Measurements from ENCODE around the gene LRRC14B. TPM values are rescaled to one million over a fixed set of nuclear protein-coding genes. Genes with fewer than 3 reads are reported as not detected.

LRRC14B gene
- total and polyA plus RNA-seq, 3 donors from 2014 or later, result 0.33 to 0.94 (median 0.93) TPM

DNA sequence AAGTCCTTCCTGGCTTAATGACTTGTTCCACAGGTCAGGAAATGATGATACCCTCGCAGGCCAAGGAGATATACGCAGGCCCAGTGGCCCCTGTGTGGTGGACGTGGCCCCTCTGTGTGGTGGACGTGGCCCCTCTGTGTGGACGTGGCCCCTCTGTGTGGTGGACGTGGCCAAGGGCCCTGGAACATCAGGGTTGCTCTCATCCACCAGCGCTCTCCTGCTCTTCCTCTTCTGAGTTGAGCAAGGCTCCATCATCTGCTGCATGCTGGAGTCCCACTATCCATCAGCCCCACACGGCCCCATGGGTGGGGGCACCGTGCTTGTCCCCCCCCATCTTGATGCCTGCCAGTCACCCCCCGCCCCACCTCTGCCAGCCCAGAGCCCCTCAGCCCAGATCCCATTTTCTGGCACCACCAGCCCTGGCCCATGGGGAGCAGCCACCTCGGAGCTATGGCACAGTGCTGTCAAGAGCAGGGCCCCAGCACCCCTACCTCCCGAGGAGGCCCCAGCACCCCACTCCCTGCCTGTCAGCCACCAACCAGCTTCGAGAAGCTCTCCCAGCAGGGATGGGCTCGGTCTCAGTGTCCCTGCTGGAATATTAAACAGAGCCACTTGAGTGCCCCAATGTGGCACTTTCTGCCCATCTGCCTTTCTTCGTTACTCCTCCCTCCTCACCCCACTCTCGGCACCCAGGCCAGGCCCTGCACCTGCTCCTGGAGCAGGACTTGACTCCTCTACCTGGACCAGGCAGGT is 8.1 kb downstream of the LRRC14B start:
- no peaks in the 10 kb centered on the region for H3K36me3 ChIP-seq (ENCODE audit: low read depth, missing control alignments)
- 95 to 98% methylated on average over 15 to 16 of the region's 16 CpGs for WGBS, 2 donors
- TF ChIP-seq POLR2A (IDR thresholded peaks at IDR 0.05), result no peak
- TF ChIP-seq, protein P1, sequence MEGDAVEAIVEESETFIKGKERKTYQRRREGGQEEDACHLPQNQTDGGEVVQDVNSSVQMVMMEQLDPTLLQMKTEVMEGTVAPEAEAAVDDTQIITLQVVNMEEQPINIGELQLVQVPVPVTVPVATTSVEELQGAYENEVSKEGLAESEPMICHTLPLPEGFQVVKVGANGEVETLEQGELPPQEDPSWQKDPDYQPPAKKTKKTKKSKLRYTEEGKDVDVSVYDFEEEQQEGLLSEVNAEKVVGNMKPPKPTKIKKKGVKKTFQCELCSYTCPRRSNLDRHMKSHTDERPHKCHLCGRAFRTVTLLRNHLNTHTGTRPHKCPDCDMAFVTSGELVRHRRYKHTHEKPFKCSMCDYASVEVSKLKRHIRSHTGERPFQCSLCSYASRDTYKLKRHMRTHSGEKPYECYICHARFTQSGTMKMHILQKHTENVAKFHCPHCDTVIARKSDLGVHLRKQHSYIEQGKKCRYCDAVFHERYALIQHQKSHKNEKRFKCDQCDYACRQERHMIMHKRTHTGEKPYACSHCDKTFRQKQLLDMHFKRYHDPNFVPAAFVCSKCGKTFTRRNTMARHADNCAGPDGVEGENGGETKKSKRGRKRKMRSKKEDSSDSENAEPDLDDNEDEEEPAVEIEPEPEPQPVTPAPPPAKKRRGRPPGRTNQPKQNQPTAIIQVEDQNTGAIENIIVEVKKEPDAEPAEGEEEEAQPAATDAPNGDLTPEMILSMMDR (IDR thresholded peaks at IDR 0.05), result no peak
- H3K4me1 ChIP-seq, result no peaks in the 10 kb centered on the region
- no peak overlapping the region for H3K27ac ChIP-seq
- intact Hi-C loops (cut with DNase I; ENCODE audit: low total_unique reads), result no loop called here
- H3K27me3 ChIP-seq, result no peaks in the 10 kb centered on the region
- DNase-seq, result no peak
- H3K4me3 ChIP-seq, result no peak overlapping the region
- no peaks in the 10 kb centered on the region for H3K9me3 ChIP-seq

DNA sequence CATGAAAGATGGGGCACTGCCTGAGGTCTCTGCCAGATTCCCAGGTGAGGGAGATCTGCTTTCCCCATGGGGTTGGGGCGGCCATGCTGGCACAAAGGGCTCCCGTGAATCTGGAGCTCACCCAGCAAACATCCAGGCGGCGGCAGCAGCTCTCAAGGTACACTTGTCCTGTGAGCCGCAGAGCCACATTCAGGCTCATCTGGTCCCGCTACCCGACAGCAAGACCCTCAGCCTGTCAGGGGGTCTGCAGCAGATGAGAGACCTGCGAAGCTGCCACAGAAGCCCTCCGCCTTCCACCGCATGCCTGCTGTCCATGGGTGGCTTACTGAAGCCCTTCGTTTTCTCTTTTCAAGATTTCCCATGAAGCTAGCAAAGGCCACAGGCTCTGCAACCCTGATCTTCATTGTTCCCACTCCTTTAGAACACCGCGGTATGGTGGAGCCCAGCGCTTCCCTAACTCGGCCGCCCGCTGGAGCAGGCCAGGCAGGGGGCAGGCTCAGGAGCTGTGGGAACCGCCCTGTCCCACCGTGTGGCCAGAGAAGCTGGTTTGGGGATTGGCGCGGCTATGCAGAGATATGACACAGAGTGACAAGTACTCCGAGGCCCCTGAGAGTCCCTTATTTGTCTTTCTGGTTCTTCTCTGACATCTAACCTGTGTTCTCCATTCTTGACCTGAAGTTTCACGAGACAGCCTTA is 8.8 kb downstream of the LRRC14B start:
- TF ChIP-seq POLR2A (IDR thresholded peaks at IDR 0.05), result no peak
- TF ChIP-seq, protein P1 (IDR thresholded peaks at IDR 0.05), result no peak
- Histone ChIP-seq H3K9me3 (no peaks in the 10 kb centered on the region), H3K27me3 (no peaks in the 10 kb centered on the region), H3K36me3 (ENCODE audit: low read depth, missing control alignments) (no peaks in the 10 kb centered on the region), H3K4me1 (no peaks in the 10 kb centered on the region), H3K4me3 (no peak overlapping the region), H3K27ac (no peak overlapping the region)
- no peak for DNase-seq
- intact Hi-C loops (cut with DNase I; ENCODE audit: low total_unique reads), result no loop called here
- 90 to 91% methylated on average over 19 to 23 of the region's 23 CpGs for WGBS, 2 donors

- H3K4me1 ChIP-seq, result peaks cover under 1% of the 10 kb centered on the region
- DNase-seq, result no peak
- intact Hi-C loops (cut with DNase I; ENCODE audit: low total_unique reads), result no loop called here
- no peak overlapping the region for H3K27ac ChIP-seq
- H3K4me3 ChIP-seq, result no peak overlapping the region
- WGBS, 2 donors, result 78 to 84% methylated on average over 2 to 4 of the region's 4 CpGs
- TF ChIP-seq, protein P1 (IDR thresholded peaks at IDR 0.05), result no peak
- TF ChIP-seq POLR2A (IDR thresholded peaks at IDR 0.05), result no peak
- no peaks in the 10 kb centered on the region for H3K27me3 ChIP-seq
- H3K36me3 ChIP-seq (ENCODE audit: low read depth, missing control alignments), result no peaks in the 10 kb centered on the region
- H3K9me3 ChIP-seq, result no peaks in the 10 kb centered on the region
Measured at GRCh38 chr5:200985-201384, 9.7 kb downstream of the LRRC14B start.

- H3K27me3 ChIP-seq, result no peaks in the 10 kb centered on the region
- H3K4me3 ChIP-seq, result no peak overlapping the region
- H3K36me3 ChIP-seq (ENCODE audit: low read depth, missing control alignments), result no peaks in the 10 kb centered on the region
- WGBS, 2 donors, result 92 to 94% methylated on average over 8 of the region's 8 CpGs
- DNase-seq, result no peak
- no peak for TF ChIP-seq POLR2A (IDR thresholded peaks at IDR 0.05)
- TF ChIP-seq, protein P1 (IDR thresholded peaks at IDR 0.05), result no peak
- H3K27ac ChIP-seq, result no peak overlapping the region
- H3K9me3 ChIP-seq, result no peaks in the 10 kb centered on the region
- peaks cover 4% of the 10 kb centered on the region for H3K4me1 ChIP-seq
- intact Hi-C loops (cut with DNase I; ENCODE audit: low total_unique reads), result no loop called here
Measured at GRCh38 chr5:201672-202071, 10.4 kb downstream of the LRRC14B start.

Measured in testis (tissue), 3 donors.